HG03139 (cell line): ENCODE measurements around the gene BTF3.
A peak's percentile ranks its signal among the peaks of the same experiment; 100 is the strongest.
"Not testable (repeated sequence)": the region's sequence is repeated elsewhere in the genome, so short reads cannot be mapped to it uniquely, and the experiment has no call there.

ENCODE experiments used
- ATAC-seq: cut with Tn5 transposase; IDR thresholded peaks from one replicate; pipeline ENCODE4 v1.9.1; 2021; ENCODE audit not compliant: unreplicated experiment

BTF3 gene

DNA sequence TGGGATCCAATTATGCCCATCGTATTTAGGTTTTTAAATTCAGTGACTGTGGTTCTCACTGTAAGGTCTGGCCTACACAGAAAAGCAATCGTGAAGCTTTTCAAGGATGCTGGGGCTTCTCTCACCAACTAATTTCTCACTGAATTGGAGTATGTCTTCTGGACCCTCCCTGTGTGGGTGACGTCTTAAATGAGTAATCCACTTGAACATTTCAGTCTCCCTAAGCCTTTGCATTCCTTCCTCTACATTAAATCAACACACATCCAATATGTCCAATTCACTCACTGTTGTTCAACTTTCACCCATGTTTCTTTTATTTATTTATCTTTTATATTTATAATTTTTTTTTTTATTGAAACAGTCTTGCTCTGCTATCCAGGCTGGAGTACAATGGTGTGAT lies 12.5 kb upstream of the BTF3 start:
- ATAC-seq, result no peak

DNA sequence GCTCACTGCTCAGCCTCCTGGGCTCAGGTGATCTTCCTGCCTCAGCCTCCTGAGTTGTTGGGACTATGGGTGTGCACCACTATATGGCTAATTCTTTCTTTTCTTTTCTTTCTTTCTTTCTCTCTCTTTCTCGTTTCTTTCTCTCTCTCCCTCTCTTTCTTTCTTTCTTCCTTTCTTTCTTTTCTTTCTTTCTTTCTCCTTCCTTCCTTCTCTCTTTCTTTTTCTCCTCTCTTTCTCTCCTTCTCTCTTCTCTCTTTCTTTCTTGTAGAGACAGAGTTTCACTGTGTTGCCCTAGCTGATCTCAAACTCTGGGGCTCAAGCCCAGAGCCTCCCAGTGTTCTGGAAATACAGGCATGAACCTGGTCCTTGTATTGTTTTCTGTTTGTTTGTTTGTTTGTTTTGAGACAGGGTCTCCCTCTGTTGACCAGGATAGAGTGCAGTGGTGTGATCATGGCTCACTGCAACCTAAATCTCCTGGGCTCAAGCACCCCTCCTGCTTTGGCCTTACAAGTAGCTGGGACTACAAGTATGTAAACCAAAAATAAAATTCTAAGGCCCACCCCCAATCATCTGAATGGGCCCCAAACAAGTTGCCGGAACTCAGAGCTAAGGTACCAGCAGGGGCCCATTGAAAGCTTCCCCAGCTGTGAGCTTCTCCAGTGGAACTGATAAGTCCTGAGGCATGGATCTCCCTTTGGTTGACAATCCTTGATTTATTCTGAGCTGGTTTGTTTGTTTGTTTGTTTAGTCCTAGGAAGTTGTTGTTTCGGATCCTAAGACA lies 11.9 kb upstream of the BTF3 start:
- no peak for ATAC-seq

- not testable (repeated sequence) for ATAC-seq
These were observed 11.0 kb upstream of the BTF3 start for GRCh38 chr5:73487257-73487656.

- ATAC-seq, result no peak
These were observed 10.4 kb upstream of the BTF3 start for GRCh38 chr5:73487815-73488214.

DNA sequence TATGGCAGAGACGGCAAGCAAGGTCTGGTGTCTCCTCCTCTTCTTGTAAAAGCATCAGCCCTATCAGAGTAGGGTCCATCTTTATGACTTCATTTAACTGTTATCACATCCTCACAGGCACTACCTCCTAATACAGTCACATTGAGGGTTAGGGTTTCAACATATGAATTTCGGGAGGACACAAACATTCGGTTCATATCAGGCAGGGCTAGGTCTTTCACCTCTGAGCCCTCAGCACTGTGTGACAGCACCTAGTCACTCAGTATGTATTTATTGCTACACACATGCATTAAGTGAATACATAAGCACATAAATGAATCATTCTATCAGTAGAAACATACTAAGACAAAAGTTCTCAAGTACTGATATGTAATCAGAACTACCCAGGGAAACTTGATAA lies 9.4 kb upstream of the BTF3 start:
- ATAC-seq, result no peak

GRCh38 chr5:73490088-73490487 lies 8.2 kb upstream of the BTF3 start:
- ATAC-seq, result no peak

GRCh38 chr5:73491155-73491554 lies 7.1 kb upstream of the BTF3 start:
- ATAC-seq, result no peak

DNA sequence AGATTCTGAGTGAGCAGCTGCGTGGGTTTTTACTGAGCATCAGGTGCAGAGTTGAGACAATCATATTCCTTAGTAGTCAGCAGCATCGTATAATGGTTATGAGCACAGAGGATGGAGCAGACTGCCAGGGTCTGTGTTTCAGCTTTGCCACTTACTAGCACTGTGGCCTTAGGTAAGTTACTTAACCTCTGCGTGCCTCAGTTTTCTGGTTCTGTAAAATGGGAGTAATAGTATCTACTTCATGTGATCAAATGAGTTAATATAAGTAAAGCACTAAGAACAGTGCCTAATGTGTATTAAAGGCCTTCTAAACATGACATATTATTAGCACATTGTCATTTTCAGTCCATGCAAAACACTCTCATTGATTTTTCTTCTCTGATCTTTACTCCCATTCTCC lies 4.8 kb upstream of the BTF3 start:
- no peak for ATAC-seq

- no peak for ATAC-seq
These were observed 3.5 kb upstream of the BTF3 start for GRCh38 chr5:73494721-73495120.

- no peak for ATAC-seq
These were observed 2.4 kb upstream of the BTF3 start for GRCh38 chr5:73495772-73496335.

GRCh38 chr5:73496984-73497457 lies 1.2 kb upstream of the BTF3 start:
- ATAC-seq, result no peak

DNA sequence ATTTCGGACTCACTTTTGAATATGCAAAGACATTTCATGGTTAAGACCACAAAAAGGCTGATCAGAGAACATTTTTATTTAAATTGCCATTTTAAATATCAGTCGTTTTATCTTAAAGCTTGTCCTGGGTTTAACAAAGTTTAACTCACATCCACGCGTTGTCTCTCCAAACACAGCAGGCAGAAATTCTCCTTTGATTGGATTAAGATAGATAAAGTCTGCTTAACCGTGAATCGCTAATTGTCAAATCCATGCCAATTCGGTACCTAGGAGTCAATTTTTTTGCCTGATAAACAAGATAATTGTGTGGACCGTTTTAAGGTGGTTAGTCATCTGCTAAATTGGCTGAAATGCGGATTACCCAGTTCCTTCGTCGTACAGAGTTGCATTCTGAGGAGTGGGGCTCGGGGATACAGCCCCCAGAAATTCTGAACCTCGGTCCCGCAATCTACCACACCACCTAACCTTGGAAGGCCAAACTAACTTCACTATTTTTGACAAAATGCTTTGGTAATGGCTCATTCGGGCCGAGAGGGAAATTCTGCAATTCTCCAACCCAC lies 665 bp upstream of the BTF3 start:
- ATAC-seq, result no peak

- ATAC-seq, result no peak
These were observed 945 bp downstream of the BTF3 start for GRCh38 chr5:73499187-73499586.

DNA sequence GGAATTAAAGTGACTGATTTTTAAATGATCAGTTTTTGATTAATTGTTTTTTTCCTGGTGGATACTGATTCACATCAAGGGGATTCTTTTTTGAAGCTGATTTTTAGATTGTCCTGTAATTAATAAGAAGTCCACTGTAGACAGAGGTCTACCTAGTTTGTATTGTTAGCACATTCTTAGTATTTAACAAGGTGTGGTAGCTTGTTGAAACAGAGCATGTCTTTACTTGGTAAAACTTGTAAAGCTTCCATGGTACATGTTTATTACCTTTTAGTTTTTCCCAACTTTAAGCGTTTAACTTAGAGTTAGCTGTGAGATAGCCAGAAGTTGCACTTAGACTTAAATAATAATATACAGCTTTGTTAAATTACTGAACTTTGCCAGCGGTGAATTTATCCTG lies 1.5 kb downstream of the BTF3 start:
- no peak for ATAC-seq

DNA sequence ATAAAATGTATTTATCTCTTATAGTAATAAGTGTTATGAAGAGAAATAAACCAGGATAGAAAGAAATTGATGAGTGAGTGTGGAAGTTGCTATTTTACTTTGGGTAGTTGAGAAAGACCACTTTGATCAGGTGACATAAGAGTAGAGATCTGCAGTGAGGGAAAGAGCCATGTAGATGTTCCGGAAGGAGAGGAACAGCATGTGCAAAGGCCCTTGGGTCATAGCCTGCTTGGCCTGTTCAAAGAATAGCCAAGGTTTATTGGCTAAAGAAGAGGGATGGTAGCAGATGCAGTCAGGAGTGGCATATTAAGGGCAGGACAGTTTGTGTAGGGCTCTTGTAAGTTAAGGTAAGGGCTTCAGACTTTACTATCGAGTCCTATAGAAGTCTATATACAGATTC lies 3.2 kb downstream of the BTF3 start:
- ATAC-seq, result no peak

GRCh38 chr5:73506459-73506955 lies 8.3 kb downstream of the BTF3 start:
- no peak for ATAC-seq

- no peak for ATAC-seq
These were observed 8.8 kb downstream of the BTF3 start for GRCh38 chr5:73507062-73507461.

DNA sequence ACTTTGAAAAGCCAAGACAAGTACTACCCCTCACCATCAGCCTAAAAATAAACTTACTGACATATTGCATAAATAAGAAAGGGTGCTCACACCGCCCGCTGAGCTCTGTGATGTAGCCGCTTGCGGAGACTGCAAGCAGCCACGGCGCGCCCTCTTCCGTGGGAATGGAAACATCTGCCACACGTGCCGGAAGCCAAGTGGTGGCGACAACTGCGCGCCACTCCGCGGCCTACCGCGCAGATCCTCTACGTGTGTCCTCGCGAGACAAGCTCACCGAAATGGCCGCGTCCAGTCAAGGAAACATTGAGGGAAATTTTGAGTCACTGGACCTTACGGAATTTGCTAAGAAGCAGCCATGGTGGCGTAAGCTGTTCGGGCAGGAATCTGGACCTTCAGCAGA lies 10.3 kb downstream of the BTF3 start:
- not testable (repeated sequence) for ATAC-seq

GRCh38 chr5:73513996-73514395 lies 15.8 kb downstream of the BTF3 start:
- ATAC-seq, result no peak

DNA sequence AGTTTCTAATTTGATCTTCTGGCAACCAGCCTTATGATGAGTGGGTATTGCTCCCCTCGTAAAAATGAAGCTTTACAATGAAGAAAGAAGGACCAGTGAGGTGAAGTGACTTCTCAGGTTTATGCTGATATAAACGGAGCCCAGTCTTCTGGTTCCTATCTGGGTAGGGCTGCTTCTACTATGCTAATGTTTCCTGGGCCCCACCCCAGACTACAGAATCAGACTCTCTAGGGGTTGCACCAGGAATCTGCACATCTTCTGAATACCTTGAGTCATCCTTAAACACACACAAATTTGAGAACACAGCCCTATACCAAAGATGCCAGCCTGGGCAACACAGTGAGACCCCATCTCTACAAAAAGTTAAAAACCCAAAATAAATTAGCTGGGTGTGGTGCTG lies 16.2 kb downstream of the BTF3 start:
- ATAC-seq, result no peak

DNA sequence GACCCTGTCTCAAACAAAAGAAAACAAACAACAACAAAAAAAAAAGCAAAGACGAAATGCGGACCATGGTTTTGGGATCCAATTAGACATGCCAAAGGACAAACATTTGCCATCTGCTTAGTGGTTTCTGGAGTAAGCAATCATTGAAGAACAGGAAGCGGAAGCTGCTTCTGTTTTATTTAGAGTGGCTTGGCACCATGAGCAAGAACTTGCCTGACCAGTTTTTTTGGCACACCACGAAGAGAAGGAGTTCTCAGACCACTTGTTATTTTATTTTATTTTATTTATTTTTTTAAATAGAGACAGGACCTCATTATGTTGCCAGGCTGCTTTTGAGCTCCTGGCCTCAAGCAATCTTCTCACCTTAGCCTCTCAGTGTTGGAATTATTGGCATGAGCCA lies 17.0 kb downstream of the BTF3 start:
- ATAC-seq, result no peak

GRCh38 chr5:73519531-73520283 lies 21.5 kb downstream of the BTF3 start:
- peak; percentile 96 for ATAC-seq
